SK-N-MC (cell line): ENCODE data around the gene FMN2.

ENCODE experiments used
- DNase-seq: peaks from one replicate; pipeline ENCODE4 v3.0.0-alpha.2; 2011; ENCODE audit warnings: low read depth, low spot score
- H3K27ac ChIP-seq: fragments of 200-600 bp; sonication (generic); 2 replicates; pipeline ENCODE4 v1.5.1; 2016; ENCODE audit warnings: mixed run types
- H3K36me3 ChIP-seq: fragments of 200-600 bp; sonication (generic); 2 replicates; pipeline ENCODE4 v1.6.1; 2017; ENCODE audit warnings: antibody characterized with exemption, low read length, mixed read lengths; ENCODE audit not compliant: insufficient read depth
- H3K4me3 ChIP-seq: fragments of 200-600 bp; sonication (generic); 2 replicates; pipeline ENCODE4 v1.5.1; 2016
- H3K9ac ChIP-seq: fragments of 200-600 bp; sonication (generic); 2 replicates; pipeline ENCODE4 v1.8.0; 2017; ENCODE audit warnings: mixed run types, mixed read lengths; ENCODE audit not compliant: insufficient read length
- H3K9me3 ChIP-seq: fragments of 200-600 bp; sonication (generic); 2 replicates; pipeline ENCODE4 v1.6.1; 2017; ENCODE audit warnings: low read depth, mild to moderate bottlenecking, antibody characterized with exemption, low read length, moderate library complexity, mixed read lengths
- EZH2 ChIP-seq: fragments of 200-600 bp; sonication (generic); IDR thresholded peaks from one replicate; pipeline ENCODE4 v1.6.1; 2017; ENCODE audit warnings: antibody characterized with exemption
- FOXP2 ChIP-seq: optimal IDR thresholded peaks from 2 replicates; pipeline ENCODE3; 2011; ENCODE audit warnings: mild to moderate bottlenecking, moderate library complexity; ENCODE audit not compliant: insufficient read depth; ENCODE audit errors: extremely low read length, control extremely low read depth
- POLR2AphosphoS5 ChIP-seq: IDR thresholded peaks from 2 replicates; pipeline ENCODE4 v1.6.1; 2012; ENCODE audit warnings: mild to moderate bottlenecking, low read depth, low read length, borderline replicate concordance

Gene FMN2

DNA sequence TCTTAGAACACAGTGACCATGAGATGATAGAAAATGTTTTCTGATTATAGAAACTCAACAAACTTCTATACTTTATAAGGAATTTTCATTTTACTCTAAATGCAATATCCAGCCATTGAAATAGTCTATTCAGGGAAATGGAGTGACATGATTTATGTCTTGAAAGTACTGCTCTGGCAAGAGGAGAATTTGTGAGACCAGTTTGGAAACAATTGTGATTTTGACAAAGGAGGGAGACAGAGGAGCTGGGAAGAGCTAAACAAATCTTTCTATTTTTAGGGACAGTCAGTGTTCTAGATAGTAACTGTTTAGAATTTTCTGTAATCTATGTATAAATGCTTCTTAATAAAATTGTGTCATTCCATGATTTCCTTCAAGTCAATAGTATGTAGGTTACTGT, 252.3 kb downstream of the FMN2 start:
- no peak for DNase-seq
- Histone ChIP-seq H3K36me3 (no peaks in the 10 kb centered on the region), H3K4me3 (no peak overlapping the region), H3K9me3 (no peaks in the 10 kb centered on the region), H3K27ac (no peak overlapping the region), H3K9ac (no peak overlapping the region)
- TF ChIP-seq EZH2 (no peak), FOXP2 (no peak), POLR2AphosphoS5 (no peak)

DNA sequence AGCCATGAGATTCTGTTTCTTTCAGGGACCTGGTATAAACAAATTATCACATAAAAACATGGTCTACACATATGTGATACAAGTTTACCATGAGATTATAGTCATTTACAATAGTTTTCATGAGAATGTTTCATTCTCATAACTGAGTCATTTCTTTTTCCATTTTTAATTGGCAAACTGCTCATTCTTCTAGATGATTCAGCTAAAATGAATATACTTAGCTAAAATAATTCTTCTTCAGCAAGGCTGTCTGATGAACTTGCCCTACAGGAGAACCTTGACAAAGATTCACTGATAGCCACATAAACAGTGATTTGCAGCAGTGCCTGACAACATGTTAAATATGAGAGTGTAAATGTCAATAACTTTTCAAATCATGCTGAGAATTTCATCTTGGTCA, 253.2 kb downstream of the FMN2 start:
- TF ChIP-seq EZH2 (no peak), FOXP2 (no peak), POLR2AphosphoS5 (no peak)
- no peaks in the 10 kb centered on the region for H3K9me3 ChIP-seq
- H3K9ac ChIP-seq, result no peak overlapping the region
- DNase-seq, result no peak
- H3K4me3 ChIP-seq, result no peak overlapping the region
- H3K27ac ChIP-seq, result no peak overlapping the region
- H3K36me3 ChIP-seq, result no peaks in the 10 kb centered on the region

DNA sequence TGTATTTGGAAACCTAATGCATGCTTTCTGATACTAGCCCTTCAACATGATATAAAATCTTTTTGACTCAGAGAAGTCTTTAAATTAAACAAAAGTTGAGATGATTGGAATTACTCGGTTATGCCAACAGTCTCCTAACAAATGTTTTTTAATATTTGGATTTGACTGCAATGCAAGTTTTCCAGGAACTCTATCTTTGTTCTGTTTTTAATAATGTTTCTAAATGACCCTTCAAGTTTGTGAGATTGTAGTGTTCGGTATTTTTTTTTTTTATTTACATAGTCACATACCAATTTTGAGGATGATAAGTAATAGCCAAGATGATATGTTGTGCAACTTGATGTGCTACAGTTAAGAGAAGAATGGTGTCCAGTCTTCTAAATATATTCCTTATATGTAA, 258.0 kb downstream of the FMN2 start:
- no peak overlapping the region for H3K9ac ChIP-seq
- H3K4me3 ChIP-seq, result no peak overlapping the region
- no peak overlapping the region for H3K27ac ChIP-seq
- DNase-seq, result no peak
- H3K36me3 ChIP-seq, result no peaks in the 10 kb centered on the region
- TF ChIP-seq POLR2AphosphoS5, result no peak
- no peak for TF ChIP-seq EZH2
- TF ChIP-seq FOXP2, result no peak
- H3K9me3 ChIP-seq, result no peaks in the 10 kb centered on the region

DNA sequence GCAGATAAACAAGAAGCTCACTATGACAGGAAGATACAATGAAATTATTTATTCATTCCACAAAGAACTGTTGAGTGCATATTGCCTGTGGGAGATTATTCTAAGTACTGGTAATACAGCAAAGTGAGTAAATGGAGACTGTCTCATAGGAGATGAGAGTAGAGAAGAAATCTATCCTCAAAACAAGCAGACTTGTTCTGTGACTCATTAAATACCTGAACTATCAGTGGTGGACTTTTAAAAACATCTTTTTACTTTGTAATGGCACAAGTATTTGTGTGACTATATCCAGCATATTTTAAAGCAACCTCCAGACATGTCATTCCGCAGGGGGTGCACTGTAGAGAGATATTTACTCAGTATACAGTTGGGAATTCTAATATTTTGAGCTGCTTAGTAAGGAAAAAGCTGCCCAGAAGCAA, 259.2 kb downstream of the FMN2 start:
- Histone ChIP-seq H3K9ac (no peak overlapping the region), H3K27ac (no peak overlapping the region), H3K9me3 (no peaks in the 10 kb centered on the region), H3K4me3 (no peak overlapping the region), H3K36me3 (no peaks in the 10 kb centered on the region)
- TF ChIP-seq EZH2 (no peak), FOXP2 (no peak), POLR2AphosphoS5 (no peak)
- DNase-seq, result no peak

DNA sequence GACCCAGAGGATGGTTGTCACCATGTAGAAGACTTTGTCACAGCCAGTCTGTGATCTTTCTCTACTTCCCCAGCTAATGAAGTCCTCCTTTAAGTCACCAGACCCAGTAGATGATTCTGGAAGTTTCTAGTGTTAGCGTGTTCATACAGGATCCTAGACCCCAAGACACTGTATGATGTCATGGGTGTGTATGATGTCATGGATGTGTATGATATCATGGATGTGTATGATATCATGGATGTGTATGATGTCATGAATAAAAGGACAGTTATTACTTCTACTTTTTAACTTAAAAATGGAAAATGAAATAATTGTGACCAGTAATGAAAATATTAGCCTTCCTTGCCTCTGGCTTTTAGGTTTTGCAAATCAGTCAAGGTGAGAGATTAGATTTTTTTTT, 260.0 kb downstream of the FMN2 start:
- no peak for TF ChIP-seq FOXP2
- TF ChIP-seq POLR2AphosphoS5, result no peak
- TF ChIP-seq EZH2, result no peak
- no peak for DNase-seq
- Histone ChIP-seq H3K27ac (no peak overlapping the region), H3K9me3 (no peaks in the 10 kb centered on the region), H3K9ac (no peak overlapping the region), H3K36me3 (no peaks in the 10 kb centered on the region), H3K4me3 (no peak overlapping the region)

DNA sequence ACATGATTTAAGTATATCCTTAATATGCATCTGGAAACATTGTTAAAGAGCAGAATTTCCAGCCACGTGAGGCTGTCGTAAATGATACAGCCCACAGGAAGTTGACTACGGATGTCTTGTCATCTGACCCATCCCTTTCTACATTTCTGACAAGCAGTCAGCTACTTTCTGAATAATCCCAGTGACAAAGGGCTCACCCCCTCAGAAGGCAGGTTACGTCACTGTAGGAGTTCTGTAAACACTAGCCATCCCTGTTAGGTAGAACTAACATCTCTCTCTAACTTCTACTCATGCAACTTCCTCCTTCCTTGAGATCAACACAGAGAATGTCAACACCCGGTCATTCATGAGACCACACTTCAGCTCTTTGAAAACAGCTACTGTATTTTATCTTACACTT, 261.1 kb downstream of the FMN2 start:
- Histone ChIP-seq H3K36me3 (no peaks in the 10 kb centered on the region), H3K9ac (no peak overlapping the region), H3K27ac (no peak overlapping the region), H3K4me3 (no peak overlapping the region), H3K9me3 (no peaks in the 10 kb centered on the region)
- no peak for TF ChIP-seq FOXP2
- no peak for TF ChIP-seq POLR2AphosphoS5
- TF ChIP-seq EZH2, result no peak
- no peak for DNase-seq

DNA sequence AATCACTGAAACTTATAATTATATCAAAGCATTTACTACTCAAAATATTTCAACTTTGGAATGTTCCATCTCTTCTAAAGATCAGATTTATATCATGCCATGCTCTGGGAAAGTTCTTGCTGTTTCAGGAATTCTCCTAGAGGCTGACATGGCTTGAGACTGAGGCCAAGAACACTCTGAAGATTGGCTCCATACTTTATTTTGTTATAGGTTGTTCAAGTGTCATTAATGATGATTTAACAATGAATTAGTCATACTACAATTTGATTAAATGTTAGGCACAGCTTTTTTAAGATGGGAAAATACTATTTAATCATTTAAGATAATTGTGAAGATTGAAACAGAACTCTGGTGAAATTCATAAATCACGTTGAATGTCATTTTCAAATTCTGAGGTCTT, 264.9 kb downstream of the FMN2 start:
- Histone ChIP-seq H3K36me3 (no peaks in the 10 kb centered on the region), H3K9me3 (no peaks in the 10 kb centered on the region), H3K9ac (no peak overlapping the region), H3K4me3 (no peak overlapping the region), H3K27ac (no peak overlapping the region)
- TF ChIP-seq EZH2, result no peak
- TF ChIP-seq POLR2AphosphoS5, result no peak
- DNase-seq, result no peak

DNA sequence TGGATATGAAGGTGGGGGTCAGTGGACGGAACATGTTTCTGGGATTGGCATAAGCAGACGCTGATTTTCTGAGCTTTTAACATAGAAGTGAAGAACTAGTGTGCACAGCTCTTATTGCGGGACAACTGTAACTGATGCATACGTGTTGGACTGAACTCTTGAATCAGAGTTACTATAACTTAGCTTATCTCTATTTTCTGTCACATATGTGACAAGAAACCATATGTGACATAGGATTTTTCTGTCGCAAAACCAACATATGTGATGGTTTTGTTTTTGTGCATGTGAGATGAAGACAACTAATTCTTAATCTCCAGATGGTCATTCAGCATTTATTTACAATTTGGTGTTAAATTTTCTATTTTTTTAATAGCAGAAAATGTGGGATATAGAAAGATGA, 270.4 kb downstream of the FMN2 start:
- Histone ChIP-seq H3K36me3 (no peaks in the 10 kb centered on the region), H3K4me3 (no peak overlapping the region), H3K9me3 (no peaks in the 10 kb centered on the region), H3K27ac (no peak overlapping the region), H3K9ac (no peak overlapping the region)
- DNase-seq, result no peak
- no peak for TF ChIP-seq FOXP2
- TF ChIP-seq POLR2AphosphoS5, result no peak
- TF ChIP-seq EZH2, result no peak

DNA sequence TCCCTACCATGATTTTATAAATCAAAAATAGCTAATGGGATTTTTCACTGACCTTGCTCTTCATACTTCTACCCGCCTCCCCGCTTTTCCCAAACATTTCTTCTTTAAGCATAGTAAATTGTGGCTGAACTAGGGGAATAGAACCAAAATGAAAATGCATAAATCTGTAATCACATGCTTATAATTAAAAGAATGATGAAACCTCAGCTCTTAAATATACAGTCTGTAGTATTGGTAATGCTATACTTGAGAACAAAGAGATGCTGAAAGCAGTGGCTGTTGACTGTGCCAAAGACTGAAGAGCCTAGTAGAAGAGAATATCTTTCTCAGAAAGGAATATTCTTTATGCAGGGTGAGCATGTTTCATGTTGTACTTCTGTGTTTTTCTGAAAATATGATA, 271.1 kb downstream of the FMN2 start:
- no peaks in the 10 kb centered on the region for H3K36me3 ChIP-seq
- TF ChIP-seq FOXP2 (no peak), POLR2AphosphoS5 (no peak), EZH2 (no peak)
- H3K9ac ChIP-seq, result no peak overlapping the region

More for the DNA sequence above, 271.1 kb downstream of the FMN2 start:
- Histone ChIP-seq H3K9me3 (no peaks in the 10 kb centered on the region), H3K4me3 (no peak overlapping the region), H3K27ac (no peak overlapping the region)
- DNase-seq, result no peak
